Measurements from ENCODE around the gene LRRC26.

The LRRC26 gene

DNA sequence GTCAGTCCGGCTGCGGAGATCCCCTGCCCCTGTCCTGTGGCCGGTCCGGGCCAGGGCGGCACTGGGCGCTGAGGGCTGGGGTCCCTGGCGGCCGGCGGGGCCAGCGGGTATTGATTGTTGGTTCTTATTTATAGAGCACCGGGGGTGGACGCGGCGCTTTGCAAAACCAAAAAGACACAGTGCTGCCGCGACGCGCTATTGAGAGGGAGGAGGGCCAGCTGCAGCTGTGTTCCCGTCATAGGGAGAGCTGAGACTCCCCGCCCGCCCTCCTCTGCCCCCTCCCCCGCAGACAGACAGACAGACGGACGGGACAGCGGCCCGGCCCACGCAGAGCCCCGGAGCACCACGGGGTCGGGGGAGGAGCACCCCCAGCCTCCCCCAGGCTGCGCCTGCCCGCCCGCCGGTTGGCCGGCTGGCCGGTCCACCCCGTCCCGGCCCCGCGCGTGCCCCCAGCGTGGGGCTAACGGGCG is 2.5 kb downstream of the LRRC26 start:
- DNase-seq: peak; percentile 13

DNA sequence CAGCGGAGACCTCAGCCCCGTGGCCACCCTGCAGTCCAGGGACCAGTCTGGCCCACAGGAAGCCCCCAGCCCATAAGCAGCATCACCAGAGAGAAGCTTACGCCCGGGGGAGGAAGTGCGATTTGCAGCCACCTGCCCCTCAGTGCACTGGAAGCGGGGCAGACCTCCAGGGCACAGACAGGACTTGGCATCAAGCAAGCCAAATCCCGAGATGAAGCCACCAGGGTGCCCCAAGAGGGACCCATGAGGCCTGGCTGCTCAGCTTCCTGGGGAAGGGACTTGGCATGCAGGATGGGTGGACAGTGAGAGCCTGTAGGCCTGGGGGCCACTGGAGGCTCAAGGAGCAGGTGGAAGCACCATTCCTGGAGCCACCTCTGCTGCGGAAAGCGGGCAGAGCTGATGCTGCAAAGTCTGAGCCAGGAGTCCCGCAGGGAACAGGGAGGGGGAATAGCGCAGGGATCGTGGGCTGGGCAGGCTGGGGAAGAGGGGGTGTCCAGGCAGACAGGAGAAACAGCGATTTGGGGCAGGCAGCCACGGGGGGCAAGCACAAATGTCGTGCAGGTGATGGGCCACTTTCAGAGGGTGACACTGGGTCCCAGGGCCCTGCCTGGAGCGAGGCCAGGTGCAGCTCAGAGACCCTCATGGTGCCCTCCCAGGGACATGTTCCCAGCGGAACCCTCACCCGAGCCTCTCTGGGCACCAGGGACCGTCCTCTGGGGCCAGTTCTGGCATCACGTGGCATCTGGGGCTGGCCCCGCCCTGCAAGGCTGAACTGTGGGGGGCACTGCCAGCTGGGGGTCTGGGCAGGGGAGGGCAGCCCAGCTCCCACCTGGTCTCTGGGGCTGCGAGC is 3.2 kb downstream of the LRRC26 start:
- no peak for DNase-seq

DNA sequence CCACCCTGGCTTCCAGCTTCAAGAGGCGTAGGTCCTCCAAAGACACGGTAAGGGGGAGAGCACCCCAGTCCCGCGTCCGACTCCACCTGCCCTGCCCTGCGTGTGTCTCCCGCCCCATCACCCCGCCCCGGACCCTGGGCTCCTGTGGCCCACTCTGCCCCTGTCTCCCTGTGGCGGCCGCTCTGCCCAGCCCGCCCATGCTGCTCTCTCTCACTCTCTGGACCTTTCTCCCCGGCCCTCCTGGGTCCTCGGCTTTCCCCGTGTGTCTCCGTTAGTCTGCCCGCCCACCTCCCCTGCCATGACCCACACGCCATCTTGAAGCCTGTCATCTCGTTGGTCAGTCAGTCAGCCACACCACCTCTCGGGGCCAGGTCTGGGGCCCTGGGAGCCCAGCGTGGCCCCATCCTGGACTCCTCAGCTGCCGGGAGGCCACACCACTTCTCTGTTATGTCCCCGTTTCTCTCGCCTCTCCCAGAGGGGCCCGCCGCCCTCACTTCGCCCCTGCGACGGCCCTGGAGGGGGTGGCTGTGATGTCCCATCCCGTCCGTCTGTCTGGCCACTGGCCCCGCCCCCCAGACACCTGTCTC is 4.5 kb downstream of the LRRC26 start:
- no peak for DNase-seq

DNA sequence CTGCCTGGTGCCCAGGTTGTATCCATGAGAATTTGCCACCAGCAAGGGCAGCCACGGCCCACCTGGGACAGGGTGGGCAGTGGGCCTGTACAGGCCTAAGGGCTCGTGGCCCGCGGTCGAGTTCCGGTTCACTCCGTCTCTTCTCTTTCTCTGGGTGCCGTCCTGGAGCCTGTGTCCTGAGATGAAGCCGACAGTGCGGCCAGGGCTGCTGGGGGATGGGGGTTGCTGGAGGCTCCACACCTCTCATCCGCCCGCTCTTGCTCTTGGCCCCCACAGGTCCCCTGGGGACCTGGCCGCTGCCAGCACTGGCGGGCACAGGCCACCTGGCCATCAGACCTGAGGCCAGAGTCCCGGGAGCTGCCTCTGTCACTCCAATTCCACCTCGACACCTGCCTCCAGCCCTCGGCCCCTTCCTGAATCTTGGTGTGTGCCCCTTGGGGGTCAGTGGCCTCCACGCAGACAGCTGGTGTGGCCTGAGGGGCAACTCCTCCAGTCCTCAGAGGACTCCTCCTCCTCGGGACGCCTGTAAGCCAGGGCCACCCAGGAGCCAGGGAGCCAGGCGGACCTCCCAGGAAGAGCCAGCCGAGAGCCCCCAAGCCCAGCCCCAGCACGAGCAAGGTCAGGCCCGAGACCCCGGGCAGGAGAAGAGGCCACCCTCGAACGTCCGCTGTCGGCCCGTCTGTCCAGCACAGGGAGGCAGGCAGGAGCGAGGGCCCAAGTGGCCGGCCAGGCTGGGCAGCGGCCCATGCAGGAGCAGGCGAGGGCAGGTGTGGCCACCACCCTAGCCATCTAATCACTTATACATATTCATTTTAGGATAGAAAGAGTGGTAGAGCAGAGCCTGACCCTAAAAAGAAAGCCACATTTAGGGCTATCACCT is 5.2 kb downstream of the LRRC26 start:
- no peak for DNase-seq

DNA sequence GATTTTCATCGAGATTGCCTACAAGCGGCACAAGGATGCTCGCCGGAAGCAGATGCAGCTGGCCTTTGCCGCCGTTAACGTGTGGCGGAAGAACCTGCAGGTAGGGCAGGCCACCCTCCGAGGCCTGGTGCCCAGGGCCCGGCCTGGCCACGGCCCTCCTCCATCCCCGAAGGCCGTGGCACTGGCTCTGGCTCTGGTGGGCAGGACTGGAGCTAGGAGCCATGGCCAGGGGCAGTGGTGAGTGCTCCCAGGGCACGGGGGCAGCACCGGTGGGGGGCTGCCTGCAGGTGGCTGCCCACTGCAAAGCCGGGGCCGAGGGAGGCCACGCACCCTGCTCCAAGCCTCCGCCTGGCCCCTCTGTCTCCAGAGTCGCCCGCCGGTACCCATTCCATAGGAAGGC is 6.0 kb downstream of the LRRC26 start:
- no peak for DNase-seq

GRCh38 chr9:137163365-137163715 is 6.5 kb downstream of the LRRC26 start:
- DNase-seq: no peak

GRCh38 chr9:137162505-137163364 is 7.1 kb downstream of the LRRC26 start:
- DNase-seq: peak; percentile 21

DNA sequence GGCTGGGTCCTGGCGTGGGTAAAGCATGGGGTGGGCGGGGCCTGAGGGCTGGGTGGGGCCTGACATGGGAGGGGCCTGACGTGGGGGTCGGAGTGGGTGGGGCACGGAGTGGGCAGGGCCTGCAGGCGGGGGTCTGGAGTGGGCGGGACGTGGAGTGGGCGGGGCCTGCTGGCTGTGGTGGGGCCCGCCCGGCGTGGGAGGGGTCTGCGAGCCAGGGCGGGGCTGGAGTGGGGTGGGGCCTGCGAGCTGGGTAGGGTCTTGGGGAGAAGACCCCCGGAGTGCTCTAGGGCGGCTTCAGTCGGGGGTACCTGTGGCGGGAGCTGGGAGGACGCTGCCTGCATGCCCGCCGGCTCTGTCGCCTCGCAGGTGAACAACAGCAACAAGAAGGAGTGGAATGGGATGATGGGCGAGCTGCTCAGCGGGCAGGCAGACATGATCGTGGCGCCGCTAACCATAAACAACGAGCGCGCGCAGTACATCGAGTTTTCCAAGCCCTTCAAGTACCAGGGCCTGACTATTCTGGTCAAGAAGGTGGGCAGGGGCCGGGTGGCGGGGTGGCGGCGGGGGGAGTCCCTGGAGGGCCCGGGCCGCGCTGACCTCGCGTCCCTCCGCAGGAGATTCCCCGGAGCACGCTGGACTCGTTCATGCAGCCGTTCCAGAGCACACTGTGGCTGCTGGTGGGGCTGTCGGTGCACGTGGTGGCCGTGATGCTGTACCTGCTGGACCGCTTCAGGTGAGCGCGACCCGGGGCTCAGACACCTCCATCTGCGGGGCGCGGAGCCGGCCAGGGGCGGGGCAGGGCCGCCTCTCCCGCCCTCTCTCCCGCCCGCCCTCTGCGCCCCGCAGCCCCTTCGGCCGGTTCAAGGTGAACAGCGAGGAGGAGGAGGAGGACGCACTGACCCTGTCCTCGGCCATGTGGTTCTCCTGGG is 8.0 kb downstream of the LRRC26 start:
- DNase-seq: no peak

DNA sequence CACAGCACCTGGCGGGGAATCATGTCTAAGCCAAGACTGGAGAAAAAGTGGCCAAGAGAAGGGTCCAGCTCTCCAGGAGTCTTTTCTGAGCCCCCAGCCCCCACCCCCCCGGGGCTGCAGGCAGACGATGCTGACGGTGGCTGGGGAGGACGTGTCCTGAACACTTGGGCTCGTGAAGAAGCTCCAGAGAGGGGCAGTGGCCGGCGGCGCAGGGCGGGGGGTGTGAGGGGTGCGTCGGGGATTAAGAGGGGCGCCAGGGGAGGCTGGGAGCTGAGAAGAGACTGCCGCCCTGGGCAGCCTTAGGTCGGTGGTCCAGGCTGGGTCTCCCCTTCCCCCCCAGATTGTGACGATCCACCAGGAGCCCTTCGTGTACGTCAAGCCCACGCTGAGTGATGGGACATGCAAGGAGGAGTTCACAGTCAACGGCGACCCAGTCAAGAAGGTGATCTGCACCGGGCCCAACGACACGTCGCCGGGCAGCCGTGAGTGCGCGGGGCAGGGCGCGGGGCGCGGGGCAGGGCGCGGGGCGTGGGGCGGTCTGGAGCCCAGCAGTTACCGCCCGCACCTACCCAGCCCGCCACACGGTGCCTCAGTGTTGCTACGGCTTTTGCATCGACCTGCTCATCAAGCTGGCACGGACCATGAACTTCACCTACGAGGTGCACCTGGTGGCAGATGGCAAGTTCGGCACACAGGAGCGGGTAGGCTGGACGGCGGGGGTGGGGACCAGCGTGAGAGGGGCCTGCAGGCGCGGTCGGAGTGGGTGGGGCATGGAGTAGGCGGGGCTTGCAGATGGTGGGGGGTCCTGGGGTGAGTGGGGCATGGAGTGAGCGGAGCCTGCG is 8.9 kb downstream of the LRRC26 start:
- no peak for DNase-seq

- DNase-seq: no peak
These were observed 9.8 kb downstream of the LRRC26 start for GRCh38 chr9:137160054-137160425.

DNA sequence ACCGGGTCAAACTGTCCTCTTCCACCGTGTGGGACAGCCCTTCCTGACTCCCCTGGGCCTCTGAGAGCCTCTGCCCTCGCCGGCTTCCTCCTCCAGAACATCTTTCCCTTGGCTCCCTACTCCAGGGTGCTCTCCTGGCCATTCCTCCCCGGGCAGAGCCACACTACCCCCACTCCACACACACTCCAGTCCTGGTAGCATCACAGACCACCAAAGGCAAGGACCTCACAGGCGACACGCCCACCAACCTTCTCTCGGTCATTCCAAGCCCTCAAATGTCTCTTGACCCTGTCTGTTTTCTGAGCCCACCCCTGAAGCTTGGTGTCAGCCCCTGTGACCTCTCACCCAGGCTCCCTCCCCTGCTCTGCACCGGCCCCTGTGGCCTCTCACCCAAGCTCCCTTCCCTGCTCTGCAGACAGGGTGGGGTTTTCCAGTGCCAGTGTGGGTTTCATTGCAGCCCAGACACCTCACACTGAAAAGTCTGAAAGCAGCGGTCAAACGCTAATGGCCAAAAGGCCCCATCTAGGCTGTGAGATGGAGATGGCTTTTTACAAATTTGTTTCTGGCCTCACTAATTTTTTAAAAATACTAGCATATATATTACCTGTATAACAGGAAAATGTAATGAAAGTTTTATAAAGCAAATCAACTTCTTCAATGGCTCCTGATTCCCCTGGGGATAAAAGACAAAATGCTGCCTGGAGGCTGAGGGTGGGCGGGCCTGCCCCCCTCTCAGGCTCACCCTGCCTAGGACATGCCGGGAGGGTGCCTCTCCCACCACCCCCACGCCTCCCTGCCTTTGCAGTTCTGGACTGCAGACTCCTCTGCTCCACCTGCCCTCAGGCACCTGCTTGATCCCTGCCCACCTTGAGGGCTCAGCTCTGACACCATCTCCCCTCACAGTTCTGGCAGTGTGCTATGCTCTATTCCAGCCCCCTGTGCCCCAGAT is 10.5 kb downstream of the LRRC26 start:
- no peak for DNase-seq

- DNase-seq: no peak
These were observed 11.2 kb downstream of the LRRC26 start for GRCh38 chr9:137158625-137159024.

DNA sequence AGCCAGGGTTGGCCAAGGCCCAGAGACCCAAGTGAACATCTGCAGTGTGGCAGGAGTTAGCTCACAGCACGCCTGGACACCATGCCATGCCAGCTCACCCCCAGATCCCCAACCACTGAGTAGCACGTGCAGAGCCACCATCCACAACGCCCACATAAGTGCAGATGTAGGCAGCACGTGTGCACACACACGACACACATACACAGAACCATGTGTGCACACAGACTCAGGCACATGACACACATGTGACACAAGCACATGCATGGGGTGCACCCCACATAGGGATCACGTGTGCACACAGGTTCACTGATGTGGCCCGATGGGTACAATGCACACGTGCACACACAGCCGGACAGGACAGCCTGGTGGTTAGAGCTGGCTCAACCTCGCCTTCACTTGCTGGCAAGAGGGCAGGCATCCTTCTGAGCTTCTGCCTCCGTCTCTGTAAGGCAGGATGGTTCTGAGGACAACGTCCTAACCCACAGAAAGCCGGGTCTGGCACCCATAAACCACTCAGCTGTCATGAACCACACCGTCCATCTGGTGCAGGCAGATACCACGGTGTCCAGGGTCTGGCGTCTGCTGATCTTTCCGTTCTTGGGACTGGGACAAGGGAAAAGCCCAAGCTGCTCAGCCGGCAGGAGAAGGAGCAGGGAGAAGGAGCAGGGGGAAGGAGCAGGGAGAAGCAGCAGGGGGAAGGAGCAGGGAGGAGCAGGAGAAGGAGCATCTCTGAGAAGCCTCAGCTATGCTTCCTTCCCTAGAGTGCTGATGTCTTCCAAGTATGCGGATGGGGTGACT is 12.0 kb downstream of the LRRC26 start:
- DNase-seq: no peak

- DNase-seq: peak; percentile 9
These were observed 13.1 kb downstream of the LRRC26 start for GRCh38 chr9:137156567-137157375.

DNA sequence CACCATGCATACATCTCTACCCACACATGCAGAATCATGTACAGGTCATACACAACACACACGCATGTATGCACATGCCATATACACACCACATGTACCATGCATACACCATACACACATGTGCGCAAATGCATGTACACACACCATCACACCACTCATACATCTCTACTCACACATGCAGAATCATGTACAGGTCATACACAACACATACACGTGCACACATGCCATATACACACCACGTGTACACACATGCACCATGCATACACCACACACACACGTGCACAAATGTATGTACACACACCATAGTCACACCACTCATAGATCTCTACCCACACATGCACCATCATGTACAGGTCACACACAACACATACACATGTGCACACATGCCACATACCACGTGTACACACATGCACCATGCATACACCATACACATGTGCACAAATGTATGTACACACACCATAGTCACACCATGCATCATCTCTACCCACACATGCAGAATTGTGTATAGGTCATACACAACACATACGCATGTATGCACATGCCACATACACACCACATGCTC is 16.9 kb downstream of the LRRC26 start:
- no peak for DNase-seq

- peak; percentile 78 for DNase-seq
These were observed 19.0 kb downstream of the LRRC26 start for GRCh38 chr9:137150617-137151457.

Measured in MV-4-11 (cell line).